ENCODE results near the gene DAPK3.

GRCh38 chr19:3995607-3996006 lies 24.7 kb upstream of the DAPK3 start:
- no peak for TF ChIP-seq CTCF (IDR thresholded peaks at IDR 0.05; ENCODE audit: poor library complexity, severe bottlenecking)
- TF ChIP-seq REST (IDR thresholded peaks at IDR 0.05; ENCODE audit: borderline replicate concordance) = no peak
- TF ChIP-seq EP300 (conservative IDR thresholded peaks at IDR 0.05; ENCODE audit: poor library complexity, severe bottlenecking) = no peak
- no peak for TF ChIP-seq EZH2 (IDR thresholded peaks at IDR 0.05; ENCODE audit: borderline replicate concordance, insufficient read depth, low read length, poor library complexity, severe bottlenecking)
- no peak for TF ChIP-seq POLR2AphosphoS5 (IDR thresholded peaks at IDR 0.05)
- no peak for TF ChIP-seq RAD21 (conservative IDR thresholded peaks at IDR 0.05)
- no peak for TF ChIP-seq TAF1 (IDR thresholded peaks at IDR 0.05; ENCODE audit: low read depth)
- TF ChIP-seq SMC3 (conservative IDR thresholded peaks at IDR 0.05; ENCODE audit: poor library complexity) = no peak
